Measurements from ENCODE around the gene COL9A3. TPM values are rescaled to one million over a fixed set of nuclear protein-coding genes. Genes with fewer than 3 reads are reported as not detected.
A peak's percentile ranks its signal among the peaks of the same experiment; 100 is the strongest.

The COL9A3 gene
- total RNA-seq, 2 experiments from 2014 or later = not detected

- Mint-ChIP-seq H3K27ac (no peak overlapping the region), H3K36me3 (ENCODE audit: low read depth) (no peaks in the 10 kb centered on the region), H3K4me1 (ENCODE audit: low read depth) (peaks cover 6% of the 10 kb centered on the region), H3K27me3 (ENCODE audit: low read depth) (peaks cover 24% of the 10 kb centered on the region), H3K4me3 (no peak overlapping the region), H3K9me3 (no peaks in the 10 kb centered on the region)
- CTCF ChIA-PET = interaction anchor here (1.2 kb wide), 1 partner anchor 191 kb away, joined by 3 read pairs; no protein-coding TSS in a partner anchor
- no peak for DNase-seq
- intact Hi-C loops (cut with micrococcal nuclease) = no loop called here
Measured at GRCh38 chr20:62817975-62818591, 1.2 kb downstream of the COL9A3 start.

GRCh38 chr20:62818592-62819493 is 2.0 kb downstream of the COL9A3 start:
- Mint-ChIP-seq H3K9me3 (no peaks in the 10 kb centered on the region), H3K36me3 (ENCODE audit: low read depth) (no peaks in the 10 kb centered on the region), H3K4me1 (ENCODE audit: low read depth) (peaks cover 6% of the 10 kb centered on the region), H3K27me3 (ENCODE audit: low read depth) (peaks cover 24% of the 10 kb centered on the region), H3K27ac (no peak overlapping the region), H3K4me3 (no peak overlapping the region)
- DNase-seq = no peak
- CTCF ChIA-PET = no interaction called here
- intact Hi-C loops (cut with micrococcal nuclease) = no loop called here

- Mint-ChIP-seq H3K4me1 (ENCODE audit: low read depth) (peaks cover 6% of the 10 kb centered on the region), H3K9me3 (no peaks in the 10 kb centered on the region), H3K27me3 (ENCODE audit: low read depth) (peaks cover 24% of the 10 kb centered on the region), H3K36me3 (ENCODE audit: low read depth) (no peaks in the 10 kb centered on the region), H3K27ac (no peak overlapping the region), H3K4me3 (no peak overlapping the region)
- intact Hi-C loops (cut with micrococcal nuclease) = no loop called here
- DNase-seq = no peak
- CTCF ChIA-PET = no interaction called here
Measured at GRCh38 chr20:62819494-62820174, 2.8 kb downstream of the COL9A3 start.

- intact Hi-C loops (cut with micrococcal nuclease) = no loop called here
- no peak overlapping the region for H3K4me3 Mint-ChIP-seq
- H3K27me3 Mint-ChIP-seq (ENCODE audit: low read depth) = peaks cover 19% of the 10 kb centered on the region
- H3K4me1 Mint-ChIP-seq (ENCODE audit: low read depth) = peaks cover 6% of the 10 kb centered on the region
- no peaks in the 10 kb centered on the region for H3K36me3 Mint-ChIP-seq (ENCODE audit: low read depth)
- CTCF ChIA-PET = no interaction called here
- H3K27ac Mint-ChIP-seq = no peak overlapping the region
- no peak for DNase-seq
- H3K9me3 Mint-ChIP-seq = no peaks in the 10 kb centered on the region
Measured at GRCh38 chr20:62820208-62820961, 3.5 kb downstream of the COL9A3 start.

GRCh38 chr20:62820962-62821725 is 4.3 kb downstream of the COL9A3 start:
- CTCF ChIA-PET = no interaction called here
- Mint-ChIP-seq H3K36me3 (ENCODE audit: low read depth) (no peaks in the 10 kb centered on the region), H3K4me3 (no peak overlapping the region), H3K9me3 (no peaks in the 10 kb centered on the region), H3K27me3 (ENCODE audit: low read depth) (peaks cover 13% of the 10 kb centered on the region), H3K27ac (no peak overlapping the region), H3K4me1 (ENCODE audit: low read depth) (peaks cover 2% of the 10 kb centered on the region)
- intact Hi-C loops (cut with micrococcal nuclease) = no loop called here
- DNase-seq = no peak

GRCh38 chr20:62821726-62822210 is 4.9 kb downstream of the COL9A3 start:
- DNase-seq = no peak
- H3K9me3 Mint-ChIP-seq = no peaks in the 10 kb centered on the region
- intact Hi-C loops (cut with micrococcal nuclease) = loop anchor here (2.0 kb wide), 1 partner anchor 187 kb away; no protein-coding TSS in a partner anchor
- H3K36me3 Mint-ChIP-seq (ENCODE audit: low read depth) = no peaks in the 10 kb centered on the region
- no peak overlapping the region for H3K4me3 Mint-ChIP-seq
- H3K4me1 Mint-ChIP-seq (ENCODE audit: low read depth) = no peaks in the 10 kb centered on the region
- CTCF ChIA-PET = interaction anchor here (1.2 kb wide), 1 partner anchor 13 kb away, joined by 4 read pairs; no protein-coding TSS in a partner anchor
- peaks cover 11% of the 10 kb centered on the region for H3K27me3 Mint-ChIP-seq (ENCODE audit: low read depth)
- no peak overlapping the region for H3K27ac Mint-ChIP-seq

- intact Hi-C loops (cut with micrococcal nuclease) = loop anchor here (2.0 kb wide), 1 partner anchor 186 kb away; no protein-coding TSS in a partner anchor
Measured at GRCh38 chr20:62822239-62822787, 5.5 kb downstream of the COL9A3 start.

GRCh38 chr20:62822788-62823651 is 6.2 kb downstream of the COL9A3 start:
- Mint-ChIP-seq H3K4me3 (no peak overlapping the region), H3K27me3 (ENCODE audit: low read depth) (peaks cover 7% of the 10 kb centered on the region), H3K27ac (no peak overlapping the region), H3K9me3 (no peaks in the 10 kb centered on the region), H3K36me3 (ENCODE audit: low read depth) (no peaks in the 10 kb centered on the region), H3K4me1 (ENCODE audit: low read depth) (no peaks in the 10 kb centered on the region)
- CTCF ChIA-PET = interaction anchor here (0.8 to 1.4 kb wide), 6 partner anchors 9 to 186 kb away, joined by 3 to 5 read pairs (median 4); no protein-coding TSS in a partner anchor
- DNase-seq = peak; percentile 59
- intact Hi-C loops (cut with micrococcal nuclease) = loop anchor here (2.0 kb wide), 1 partner anchor 186 kb away; no protein-coding TSS in a partner anchor

More at GRCh38 chr20:62822239-62822787, 5.5 kb downstream of the COL9A3 start:
- CTCF ChIA-PET = interaction anchor here (0.8 to 1.4 kb wide), 6 partner anchors 10 to 187 kb away, joined by 3 to 5 read pairs (median 4); no protein-coding TSS in a partner anchor
- H3K4me1 Mint-ChIP-seq (ENCODE audit: low read depth) = no peaks in the 10 kb centered on the region
- no peak overlapping the region for H3K4me3 Mint-ChIP-seq
- no peaks in the 10 kb centered on the region for H3K36me3 Mint-ChIP-seq (ENCODE audit: low read depth)
- no peaks in the 10 kb centered on the region for H3K9me3 Mint-ChIP-seq
- DNase-seq = no peak
- H3K27me3 Mint-ChIP-seq (ENCODE audit: low read depth) = peaks cover 11% of the 10 kb centered on the region
- H3K27ac Mint-ChIP-seq = no peak overlapping the region

GRCh38 chr20:62823688-62824475 is 7.0 kb downstream of the COL9A3 start:
- CTCF ChIA-PET = interaction anchor here (1.3 to 1.4 kb wide), 3 partner anchors 8 to 185 kb away, joined by 4 to 5 read pairs (median 5); no protein-coding TSS in a partner anchor
- no peak for DNase-seq
- Mint-ChIP-seq H3K4me3 (no peak overlapping the region), H3K27me3 (ENCODE audit: low read depth) (peaks cover 3% of the 10 kb centered on the region), H3K36me3 (ENCODE audit: low read depth) (no peaks in the 10 kb centered on the region), H3K27ac (no peak overlapping the region), H3K4me1 (ENCODE audit: low read depth) (no peaks in the 10 kb centered on the region), H3K9me3 (no peaks in the 10 kb centered on the region)
- intact Hi-C loops (cut with micrococcal nuclease) = loop anchor here (2.0 kb wide), 1 partner anchor 185 kb away; no protein-coding TSS in a partner anchor
